ENCODE data around the gene ADSL.
A peak's percentile ranks its signal among the peaks of the same experiment; 100 is the strongest.

The ADSL gene

GRCh38 chr22:40328546-40329456 lies 17.5 kb upstream of the ADSL start:
- no peak for DNase-seq

GRCh38 chr22:40329466-40329865 lies 16.8 kb upstream of the ADSL start:
- no peak for DNase-seq

- no peak for DNase-seq
These were observed 16.2 kb upstream of the ADSL start for GRCh38 chr22:40330086-40330485.

- no peak for DNase-seq
These were observed 15.7 kb upstream of the ADSL start for GRCh38 chr22:40330615-40331014.

GRCh38 chr22:40331706-40332105 lies 14.6 kb upstream of the ADSL start:
- DNase-seq: no peak

- DNase-seq: no peak
These were observed 13.9 kb upstream of the ADSL start for GRCh38 chr22:40332319-40332781.

- no peak for DNase-seq
These were observed 12.2 kb upstream of the ADSL start for GRCh38 chr22:40334060-40334459.

- DNase-seq: no peak
These were observed 11.4 kb upstream of the ADSL start for GRCh38 chr22:40334899-40335298.

GRCh38 chr22:40335358-40335757 lies 10.9 kb upstream of the ADSL start:
- no peak for DNase-seq

DNA sequence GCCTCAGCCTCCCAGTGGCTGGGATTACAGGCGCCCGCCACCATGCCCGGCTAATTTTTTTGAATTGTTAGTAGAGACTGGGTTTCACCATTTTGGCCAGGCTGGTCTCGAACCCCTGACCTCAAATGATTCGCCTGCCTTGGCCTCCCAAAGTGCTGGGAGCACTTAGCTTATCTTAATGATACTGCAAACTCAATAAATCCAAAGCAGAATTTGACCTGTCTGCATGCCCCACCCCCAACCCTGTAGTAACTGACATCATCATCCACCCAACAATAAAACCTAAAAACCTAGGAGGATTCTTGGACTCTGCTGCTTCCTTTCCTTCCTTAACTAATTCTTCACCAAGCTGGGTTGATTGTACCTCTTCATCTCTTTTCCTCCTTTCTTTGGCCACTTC lies 6.3 kb upstream of the ADSL start:
- no peak for DNase-seq

- DNase-seq: no peak
These were observed 4.7 kb upstream of the ADSL start for GRCh38 chr22:40341604-40342003.

- DNase-seq: no peak
These were observed 3.8 kb upstream of the ADSL start for GRCh38 chr22:40342521-40342920.

- DNase-seq: no peak
These were observed 1.0 kb upstream of the ADSL start for GRCh38 chr22:40345271-40345670.

DNA sequence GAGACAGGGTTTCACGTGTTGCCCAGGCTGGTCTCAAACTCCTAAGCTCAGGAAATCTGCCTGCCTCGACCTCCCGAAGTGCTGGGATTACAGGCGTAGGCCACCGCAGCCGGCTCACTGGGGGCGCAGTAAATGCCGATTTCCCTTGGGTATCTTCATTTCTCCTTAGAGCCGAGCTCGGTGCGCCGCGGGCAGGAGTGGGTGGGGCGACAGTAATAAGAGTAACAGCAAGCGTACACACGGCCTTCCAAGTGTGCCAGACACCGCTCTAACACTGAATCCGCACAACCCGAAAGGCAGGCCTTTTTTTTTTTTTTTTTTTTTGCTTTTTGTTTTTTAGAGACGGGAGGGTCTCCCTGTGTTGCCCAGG lies 500 bp upstream of the ADSL start:
- peak; percentile 32 to 46 (median 38) for DNase-seq

DNA sequence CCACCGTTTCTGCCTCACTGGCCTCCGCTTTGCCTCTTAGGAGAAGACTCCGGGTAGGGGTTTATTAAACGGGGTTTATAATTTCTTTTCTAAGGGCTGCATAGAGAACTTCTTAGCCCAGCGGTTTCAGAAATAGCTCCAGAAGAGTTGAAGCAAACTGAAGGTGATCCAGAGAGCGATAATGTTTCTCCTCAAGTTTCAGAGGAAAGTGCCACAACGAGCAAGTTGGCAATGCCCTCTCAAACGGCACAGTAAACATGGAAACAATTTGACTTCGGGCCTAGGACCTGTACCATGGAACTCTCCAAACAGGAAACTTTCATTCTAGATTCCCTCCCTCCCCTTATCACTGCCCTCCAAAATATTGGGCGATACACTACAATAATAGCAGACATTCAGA lies 1.0 kb downstream of the ADSL start:
- DNase-seq: no peak

GRCh38 chr22:40348025-40348658 lies 1.8 kb downstream of the ADSL start:
- peak in 3 of 4 experiments; percentile 26 to 57 (median 34) for DNase-seq

DNA sequence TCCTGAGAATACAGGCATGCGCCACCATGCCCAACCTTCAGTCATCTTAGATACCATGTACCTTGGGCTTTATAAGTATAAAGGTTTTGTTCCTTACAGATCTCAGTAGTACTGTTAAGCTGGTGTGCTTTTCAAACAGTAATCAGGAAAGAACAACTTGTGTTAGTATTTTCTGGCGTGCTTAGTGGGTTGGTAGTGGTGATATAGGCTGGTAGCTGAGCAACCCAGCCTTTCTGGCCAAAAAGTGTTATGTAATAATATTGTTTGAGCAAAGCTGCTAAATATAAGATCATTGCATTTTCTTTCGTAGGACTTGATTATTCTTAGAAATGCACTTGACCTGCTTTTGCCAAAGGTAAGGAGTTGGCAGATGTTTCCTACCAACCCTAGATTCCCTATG lies 6.5 kb downstream of the ADSL start:
- DNase-seq: no peak

DNA sequence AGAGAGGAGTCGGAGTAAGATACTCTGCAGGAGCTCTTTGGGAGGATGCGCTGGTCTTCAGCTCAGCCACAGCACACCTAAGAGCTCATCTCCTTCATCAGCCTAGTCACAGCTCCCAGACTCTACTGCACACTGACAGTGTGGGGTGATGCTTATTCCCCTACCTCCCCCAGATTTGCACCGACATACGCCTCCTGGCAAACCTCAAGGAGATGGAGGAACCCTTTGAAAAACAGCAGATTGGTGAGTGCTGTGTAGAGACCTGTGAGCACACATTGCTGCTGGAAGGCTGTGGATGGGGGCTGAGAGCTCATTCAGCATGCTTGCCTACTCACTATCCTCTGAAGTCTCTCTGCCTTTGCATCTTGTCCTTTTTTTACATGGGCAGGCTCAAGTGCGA lies 14.8 kb downstream of the ADSL start:
- no peak for DNase-seq

- no peak for DNase-seq
These were observed 16.8 kb downstream of the ADSL start for GRCh38 chr22:40363059-40363458.

- DNase-seq: no peak
These were observed 18.1 kb downstream of the ADSL start for GRCh38 chr22:40364431-40364830.

DNA sequence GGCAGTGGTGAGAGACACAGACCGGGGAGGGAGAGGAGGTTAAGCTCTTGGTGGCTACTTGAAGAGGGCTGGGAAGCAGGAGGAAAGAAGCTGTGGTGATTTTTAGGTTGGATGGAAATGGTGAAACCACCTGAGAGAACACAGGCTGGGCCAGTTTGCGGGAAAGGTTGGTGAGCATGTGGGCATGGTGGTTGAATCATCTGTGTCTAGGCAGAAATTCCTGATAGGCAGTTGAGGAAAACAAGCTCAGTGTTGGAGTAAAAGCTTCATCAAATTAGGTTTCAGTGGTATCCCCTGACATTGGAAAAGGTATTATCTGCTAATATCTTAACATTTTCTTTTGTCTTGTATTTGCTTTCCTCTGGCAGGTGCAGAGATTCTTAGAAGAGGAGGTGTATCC lies 19.8 kb downstream of the ADSL start:
- no peak for DNase-seq

DNA sequence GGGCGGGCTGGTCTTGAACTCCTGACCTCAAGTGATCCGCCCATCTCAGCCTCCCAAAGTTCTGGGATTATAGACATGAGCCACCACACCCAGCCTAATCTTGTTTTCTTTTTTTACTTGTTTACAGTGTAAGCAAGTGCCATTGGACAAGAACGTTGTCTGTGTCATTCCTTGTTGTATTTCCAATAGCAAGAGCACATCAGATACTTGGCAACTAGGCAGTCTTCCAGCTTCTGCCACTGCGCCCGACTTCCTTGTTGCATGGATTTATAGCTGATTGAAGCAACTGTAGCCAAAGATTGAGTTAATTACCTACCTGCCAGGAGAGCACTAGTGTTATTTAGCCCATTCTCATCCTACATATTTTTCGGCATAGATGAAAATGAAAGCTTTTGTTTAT lies 21.0 kb downstream of the ADSL start:
- no peak for DNase-seq

- no peak for DNase-seq
These were observed 21.7 kb downstream of the ADSL start for GRCh38 chr22:40368016-40368415.

GRCh38 chr22:40368836-40369235 lies 22.5 kb downstream of the ADSL start:
- no peak for DNase-seq

Measured in activated naive CD4-positive, alpha-beta T cell (primary cell).